Liver (tissue), 9 donors: ENCODE results near the gene EAPP. TPM values are rescaled to one million over a fixed set of nuclear protein-coding genes. Genes with fewer than 3 reads are reported as not detected.

Source experiments
- DNase-seq: peaks from one replicate; pipeline ENCODE4 v3.0.0-alpha.2; 2017; ENCODE audit warnings: low spot score
- H3K27ac ChIP-seq, 2 donors: one replicate each; pipeline ENCODE4 v1.7.0; 2013; ENCODE audit warnings: inconsistent platforms in 2 of 2, low read length in 2 of 2, control low read depth in 1 of 2, low read depth in 1 of 2, mild to moderate bottlenecking in 1 of 2
- H3K27me3 ChIP-seq, 4 donors: one replicate each; pipeline versions ENCODE4 v1.6.1 to v1.7.0; 2013; ENCODE audit warnings: low read length in 3 of 4, inconsistent platforms in 1 of 4, mild to moderate bottlenecking in 1 of 4, moderate library complexity in 1 of 4; ENCODE audit not compliant: control insufficient read depth in 4 of 4, insufficient read depth in 4 of 4
- H3K36me3 ChIP-seq, 4 donors: one replicate each; pipeline versions ENCODE4 v1.6.1 to v1.7.0; 2013; ENCODE audit warnings: low read length in 3 of 4, mild to moderate bottlenecking in 3 of 4, low read depth in 1 of 4, moderate library complexity in 1 of 4; ENCODE audit not compliant: control insufficient read depth in 4 of 4, insufficient read depth in 3 of 4
- H3K4me1 ChIP-seq, 4 donors: one replicate each; pipeline versions ENCODE4 v1.6.1 to v1.7.0; 2013; ENCODE audit warnings: low read length in 3 of 4, mild to moderate bottlenecking in 3 of 4, moderate library complexity in 1 of 4; ENCODE audit not compliant: control insufficient read depth in 4 of 4, insufficient read depth in 4 of 4
- H3K4me3 ChIP-seq, 3 donors: one replicate each; pipeline versions ENCODE4 v1.6.1 to v1.7.0; 2013; ENCODE audit warnings: low read length in 3 of 3, control low read depth in 1 of 3, low read depth in 1 of 3, mild to moderate bottlenecking in 1 of 3
- H3K9ac ChIP-seq, 2 donors: one replicate each; pipeline ENCODE4 v1.7.0; 2013; ENCODE audit warnings: low read length in 2 of 2, mild to moderate bottlenecking in 2 of 2, moderate library complexity in 2 of 2, control low read depth in 1 of 2, low read depth in 1 of 2
- H3K9me3 ChIP-seq, 4 donors: one replicate each; pipeline versions ENCODE4 v1.6.1 to v1.7.0; 2013; ENCODE audit warnings: low read length in 3 of 4; ENCODE audit not compliant: control insufficient read depth in 4 of 4
- CTCF ChIP-seq: fragments of 150-350 bp; IDR thresholded peaks from 2 replicates; pipeline ENCODE4 v1.5.1; 2017; ENCODE audit warnings: improper control_type of control experiment, low read depth, low read length; ENCODE audit not compliant: missing input control
- FOXA1 ChIP-seq: IDR thresholded peaks from 2 replicates; pipeline ENCODE4 v1.6.1; 2016; ENCODE audit warnings: antibody characterized with exemption
- HNF4A ChIP-seq, 2 donors: conservative IDR thresholded peaks; 2 replicates each; pipeline ENCODE4 v1.6.1; 2016; ENCODE audit warnings: antibody characterized with exemption in 2 of 2, mild to moderate bottlenecking in 2 of 2
- HNF4G ChIP-seq: IDR thresholded peaks from 2 replicates; pipeline ENCODE4 v1.6.1; 2016; ENCODE audit warnings: antibody characterized with exemption
- JUND ChIP-seq, 2 donors: IDR thresholded peaks; 2 replicates each; pipeline ENCODE4 v1.6.1; 2016; ENCODE audit warnings: antibody characterized with exemption in 2 of 2
- NR2F2 ChIP-seq: IDR thresholded peaks from 2 replicates; pipeline ENCODE4 v1.6.1; 2016; ENCODE audit warnings: antibody characterized with exemption
- RAD21 ChIP-seq, 2 donors: IDR thresholded peaks; 2 replicates each; pipeline ENCODE4 v1.6.1; 2016; ENCODE audit warnings: antibody characterized with exemption in 2 of 2, mild to moderate bottlenecking in 2 of 2
- RXRA ChIP-seq, 2 donors: IDR thresholded peaks; 2 replicates each; pipeline ENCODE4 v1.6.1; 2017 to 2018; ENCODE audit warnings: antibody characterized with exemption in 2 of 2, mild to moderate bottlenecking in 1 of 2
- SP1 ChIP-seq: IDR thresholded peaks from 2 replicates; pipeline ENCODE4 v1.6.1; 2018; ENCODE audit warnings: antibody characterized with exemption, mild to moderate bottlenecking
- TAF1 ChIP-seq: conservative IDR thresholded peaks from 2 replicates; pipeline ENCODE4 v1.6.1; 2016; ENCODE audit warnings: antibody characterized with exemption, mild to moderate bottlenecking
- WGBS: extraction: QIAGEN DNeasy Blood & Tissue Kit; methylation state at CpG from one replicate; pipeline ENCODE4 v1.1.7; 2013; 5-methylcytosine and 5-hydroxymethylcytosine counted together
- polyA plus RNA-seq, 2 donors: library from polyadenylated mRNA; stranded (reverse) in 1 of 2; unstranded in 1 of 2; fragments of 200-250 nt in 1 of 2; fragments of >200 nt in 1 of 2; fragmentation: Nextera tagmentation in 1 of 2; extraction: Ambion mirVana in 1 of 2; gene quantifications; one replicate each; pipeline versions ENCODE4 v1.2.1 to v1.2.3, GENCODE V29; 2013 to 2015
- total RNA-seq, 2 donors: library from RNA; depleted of rRNA; stranded (reverse); fragments of >200 nt; gene quantifications; one replicate each; pipeline ENCODE4 v1.2.3, GENCODE V29; 2014
- TF ChIP-seq, protein P1 (sequence below): IDR thresholded peaks from 2 replicates; pipeline ENCODE4 v1.6.1; 2016; ENCODE audit warnings: antibody characterized with exemption
- TF ChIP-seq, protein P2 (sequence below): IDR thresholded peaks from 2 replicates; pipeline ENCODE4 v1.6.1; 2016; ENCODE audit warnings: antibody characterized with exemption
- donor health status: healthy.
- donor health status: healthy.
- donor health status: healthy.
- donor health status: healthy.
- donor health status: healthy.

Gene EAPP
- total and polyA plus RNA-seq, 4 donors = 18.5 to 33.4 (median 25.7) TPM

GRCh38 chr14:34488528-34488927, 51.0 kb downstream of the EAPP start (continued):
- no peak for TF ChIP-seq CTCF

DNA sequence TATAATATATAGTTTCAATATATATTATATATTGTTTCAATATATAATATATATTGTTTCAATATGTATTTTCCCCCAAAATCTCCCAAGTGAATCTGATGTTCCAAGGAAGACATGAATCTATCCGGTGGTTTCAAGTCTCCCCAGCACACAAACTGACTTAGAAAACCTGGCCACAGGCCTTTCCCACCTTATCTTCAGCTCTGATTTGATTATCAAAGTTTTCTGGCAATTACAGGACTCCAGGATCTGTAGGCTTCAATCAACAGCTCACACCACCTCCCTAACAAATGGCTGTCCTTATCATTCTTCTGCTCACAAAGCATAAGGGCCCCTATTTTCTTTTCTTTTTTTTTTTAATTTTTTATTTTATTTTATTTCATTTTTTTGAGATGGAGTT, 54.8 kb downstream of the EAPP start:
- Histone ChIP-seq H3K27me3 (no peaks in the 10 kb centered on the region), H3K9ac (no peak overlapping the region), H3K36me3 (no peaks in the 10 kb centered on the region), H3K4me1 (no peaks in the 10 kb centered on the region), H3K4me3 (no peak overlapping the region), H3K27ac (no peak overlapping the region), H3K9me3 (no peaks in the 10 kb centered on the region)
- TF ChIP-seq TAF1 = no peak
- TF ChIP-seq JUND (IDR thresholded peaks at IDR 0.05) = no peak
- WGBS = 89% methylated on average over 1 of the region's 1 CpG
- no peak for DNase-seq

DNA sequence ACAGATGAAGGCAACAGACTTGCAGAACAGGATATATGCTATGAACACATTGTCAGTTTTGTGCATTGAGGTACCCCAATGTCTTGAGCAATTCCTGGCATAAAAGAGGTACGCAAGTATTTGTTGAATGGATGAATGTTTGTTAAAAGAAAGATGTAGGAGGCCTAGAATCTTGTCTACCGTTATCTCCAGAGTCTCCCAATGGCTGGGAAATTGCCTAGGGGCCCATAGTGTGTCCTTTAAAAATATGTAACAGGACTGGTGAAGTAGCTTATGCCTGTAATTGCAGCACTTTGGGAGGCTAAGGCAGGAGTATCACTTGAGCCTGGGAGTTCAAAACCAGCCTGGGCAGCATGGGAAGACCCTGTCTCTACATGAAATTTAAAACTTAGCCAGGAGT, 57.0 kb downstream of the EAPP start:
- no peak overlapping the region for H3K4me3 ChIP-seq
- no peaks in the 10 kb centered on the region for H3K4me1 ChIP-seq
- no peak overlapping the region for H3K9ac ChIP-seq
- no peaks in the 10 kb centered on the region for H3K36me3 ChIP-seq
- 91% methylated on average over 2 of the region's 2 CpGs for WGBS
- no peaks in the 10 kb centered on the region for H3K9me3 ChIP-seq
- DNase-seq = no peak
- TF ChIP-seq CTCF (no peak), JUND (IDR thresholded peaks at IDR 0.05) (no peak), RAD21 (IDR thresholded peaks at IDR 0.05) (no peak)
- H3K27me3 ChIP-seq = no peaks in the 10 kb centered on the region
- H3K27ac ChIP-seq = no peak overlapping the region

GRCh38 chr14:34479694-34480093, 59.8 kb downstream of the EAPP start:
- H3K9me3 ChIP-seq = no peaks in the 10 kb centered on the region
- no peaks in the 10 kb centered on the region for H3K36me3 ChIP-seq
- H3K4me1 ChIP-seq = no peaks in the 10 kb centered on the region
- no peak overlapping the region for H3K4me3 ChIP-seq
- H3K27me3 ChIP-seq = no peaks in the 10 kb centered on the region
- TF ChIP-seq, protein P1, sequence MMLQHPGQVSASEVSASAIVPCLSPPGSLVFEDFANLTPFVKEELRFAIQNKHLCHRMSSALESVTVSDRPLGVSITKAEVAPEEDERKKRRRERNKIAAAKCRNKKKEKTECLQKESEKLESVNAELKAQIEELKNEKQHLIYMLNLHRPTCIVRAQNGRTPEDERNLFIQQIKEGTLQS = no peak
- no peak for TF ChIP-seq JUND (IDR thresholded peaks at IDR 0.05)
- TF ChIP-seq FOXA1 = no peak
- no peak for TF ChIP-seq HNF4G
- TF ChIP-seq NR2F2 = no peak
- TF ChIP-seq SP1 = no peak
- TF ChIP-seq RXRA (IDR thresholded peaks at IDR 0.05) = no peak
- TF ChIP-seq TAF1 = no peak
- no peak for TF ChIP-seq RAD21 (IDR thresholded peaks at IDR 0.05)
- no peak for TF ChIP-seq HNF4A (conservative IDR thresholded peaks at IDR 0.05)
- TF ChIP-seq, protein P2, sequence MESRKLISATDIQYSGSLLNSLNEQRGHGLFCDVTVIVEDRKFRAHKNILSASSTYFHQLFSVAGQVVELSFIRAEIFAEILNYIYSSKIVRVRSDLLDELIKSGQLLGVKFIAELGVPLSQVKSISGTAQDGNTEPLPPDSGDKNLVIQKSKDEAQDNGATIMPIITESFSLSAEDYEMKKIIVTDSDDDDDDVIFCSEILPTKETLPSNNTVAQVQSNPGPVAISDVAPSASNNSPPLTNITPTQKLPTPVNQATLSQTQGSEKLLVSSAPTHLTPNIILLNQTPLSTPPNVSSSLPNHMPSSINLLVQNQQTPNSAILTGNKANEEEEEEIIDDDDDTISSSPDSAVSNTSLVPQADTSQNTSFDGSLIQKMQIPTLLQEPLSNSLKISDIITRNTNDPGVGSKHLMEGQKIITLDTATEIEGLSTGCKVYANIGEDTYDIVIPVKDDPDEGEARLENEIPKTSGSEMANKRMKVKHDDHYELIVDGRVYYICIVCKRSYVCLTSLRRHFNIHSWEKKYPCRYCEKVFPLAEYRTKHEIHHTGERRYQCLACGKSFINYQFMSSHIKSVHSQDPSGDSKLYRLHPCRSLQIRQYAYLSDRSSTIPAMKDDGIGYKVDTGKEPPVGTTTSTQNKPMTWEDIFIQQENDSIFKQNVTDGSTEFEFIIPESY = no peak
- no peak overlapping the region for H3K9ac ChIP-seq
- no peak overlapping the region for H3K27ac ChIP-seq
- WGBS = 84% methylated on average over 4 of the region's 4 CpGs
- DNase-seq = no peak
